ENCODE data around the gene SLC66A1.

The SLC66A1 gene

DNA sequence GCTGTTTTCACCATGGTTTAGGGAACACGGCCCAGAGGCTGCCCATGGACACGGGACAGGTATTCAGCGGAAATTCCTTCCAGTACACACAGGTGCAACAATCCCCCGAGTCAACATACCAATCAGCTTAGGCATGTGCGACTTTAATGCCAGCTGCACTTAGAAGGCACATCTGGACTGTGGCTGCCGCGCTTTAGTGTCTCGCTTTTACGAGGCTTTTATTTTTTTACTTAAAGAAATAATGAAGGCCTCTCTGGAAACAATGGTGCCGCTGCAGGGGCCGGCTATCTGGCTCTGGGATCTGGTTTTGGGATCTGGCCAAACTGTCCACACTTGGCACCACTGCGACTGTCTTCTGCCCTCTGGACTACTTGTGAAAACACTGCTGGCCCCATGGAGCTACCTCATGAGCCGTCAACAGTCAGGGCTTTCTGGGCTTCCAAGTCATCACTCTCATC is 55.5 kb downstream of the SLC66A1 start:
- Histone ChIP-seq H4K20me1 (ENCODE audit: insufficient read depth, low read length) (peaks cover 3% of the 10 kb centered on the region; the same call in 1 of the 2 replicates), H3K9me3 (ENCODE audit: insufficient read depth, low read length) (no peaks in the 10 kb centered on the region), H3K4me2 (ENCODE audit: low read length) (no peak overlapping the region), H3K36me3 (replicated peaks; ENCODE audit: low read depth, low read length) (no peaks in the 10 kb centered on the region), H3K27ac (ENCODE audit: low read length) (no peak overlapping the region), H2AFZ (ENCODE audit: low read depth, low read length) (no peak overlapping the region), H3K4me3 (ENCODE audit: low read length) (no peak overlapping the region), H3K9ac (ENCODE audit: low read length) (no peak overlapping the region), H3K79me2 (ENCODE audit: low read length) (no peaks in the 10 kb centered on the region), H3K27me3 (ENCODE audit: low read depth, low read length) (no peaks in the 10 kb centered on the region), H3K4me1 (ENCODE audit: low read length) (no peaks in the 10 kb centered on the region)
- TF ChIP-seq EZH2phosphoT487 (IDR thresholded peaks at IDR 0.05; ENCODE audit: low read depth) = no peak
- TF ChIP-seq, protein P1, sequence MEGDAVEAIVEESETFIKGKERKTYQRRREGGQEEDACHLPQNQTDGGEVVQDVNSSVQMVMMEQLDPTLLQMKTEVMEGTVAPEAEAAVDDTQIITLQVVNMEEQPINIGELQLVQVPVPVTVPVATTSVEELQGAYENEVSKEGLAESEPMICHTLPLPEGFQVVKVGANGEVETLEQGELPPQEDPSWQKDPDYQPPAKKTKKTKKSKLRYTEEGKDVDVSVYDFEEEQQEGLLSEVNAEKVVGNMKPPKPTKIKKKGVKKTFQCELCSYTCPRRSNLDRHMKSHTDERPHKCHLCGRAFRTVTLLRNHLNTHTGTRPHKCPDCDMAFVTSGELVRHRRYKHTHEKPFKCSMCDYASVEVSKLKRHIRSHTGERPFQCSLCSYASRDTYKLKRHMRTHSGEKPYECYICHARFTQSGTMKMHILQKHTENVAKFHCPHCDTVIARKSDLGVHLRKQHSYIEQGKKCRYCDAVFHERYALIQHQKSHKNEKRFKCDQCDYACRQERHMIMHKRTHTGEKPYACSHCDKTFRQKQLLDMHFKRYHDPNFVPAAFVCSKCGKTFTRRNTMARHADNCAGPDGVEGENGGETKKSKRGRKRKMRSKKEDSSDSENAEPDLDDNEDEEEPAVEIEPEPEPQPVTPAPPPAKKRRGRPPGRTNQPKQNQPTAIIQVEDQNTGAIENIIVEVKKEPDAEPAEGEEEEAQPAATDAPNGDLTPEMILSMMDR (IDR thresholded peaks at IDR 0.05; ENCODE audit: low read depth, low read length) = no peak

DNA sequence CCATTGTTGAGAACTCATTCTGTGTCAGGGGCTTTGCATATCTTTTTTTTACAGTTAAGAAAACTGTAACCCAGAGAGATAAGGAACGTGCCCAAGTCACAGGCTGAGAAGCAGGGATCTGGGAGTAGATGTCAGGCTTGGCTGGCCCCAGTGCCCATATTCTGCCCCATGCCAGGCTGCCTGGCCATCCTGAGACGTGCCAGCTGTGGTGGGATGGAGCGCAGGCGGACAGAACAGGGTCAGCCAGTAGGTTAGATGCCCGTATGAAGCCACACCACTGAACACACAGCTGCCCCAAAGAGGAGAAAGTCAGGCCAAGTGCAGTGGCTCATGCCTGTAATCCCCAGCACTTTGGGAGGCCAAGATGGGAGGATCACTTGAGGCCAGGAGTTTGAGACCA is 55.9 kb downstream of the SLC66A1 start:
- H3K27ac ChIP-seq (ENCODE audit: low read length) = no peak overlapping the region
- H3K4me2 ChIP-seq (ENCODE audit: low read length) = no peak overlapping the region
- H3K79me2 ChIP-seq (ENCODE audit: low read length) = no peaks in the 10 kb centered on the region
- TF ChIP-seq EZH2phosphoT487 (IDR thresholded peaks at IDR 0.05; ENCODE audit: low read depth) = no peak
- TF ChIP-seq, protein P1 (IDR thresholded peaks at IDR 0.05; ENCODE audit: low read depth, low read length) = no peak
- peaks cover 3% of the 10 kb centered on the region; the same call in 1 of the 2 replicates for H4K20me1 ChIP-seq (ENCODE audit: insufficient read depth, low read length)
- no peak overlapping the region for H3K4me3 ChIP-seq (ENCODE audit: low read length)
- no peak overlapping the region for H2AFZ ChIP-seq (ENCODE audit: low read depth, low read length)
- no peaks in the 10 kb centered on the region for H3K4me1 ChIP-seq (ENCODE audit: low read length)
- H3K27me3 ChIP-seq (ENCODE audit: low read depth, low read length) = no peaks in the 10 kb centered on the region
- no peaks in the 10 kb centered on the region for H3K9me3 ChIP-seq (ENCODE audit: insufficient read depth, low read length)
- no peak overlapping the region for H3K9ac ChIP-seq (ENCODE audit: low read length)
- H3K36me3 ChIP-seq (replicated peaks; ENCODE audit: low read depth, low read length) = no peaks in the 10 kb centered on the region

DNA sequence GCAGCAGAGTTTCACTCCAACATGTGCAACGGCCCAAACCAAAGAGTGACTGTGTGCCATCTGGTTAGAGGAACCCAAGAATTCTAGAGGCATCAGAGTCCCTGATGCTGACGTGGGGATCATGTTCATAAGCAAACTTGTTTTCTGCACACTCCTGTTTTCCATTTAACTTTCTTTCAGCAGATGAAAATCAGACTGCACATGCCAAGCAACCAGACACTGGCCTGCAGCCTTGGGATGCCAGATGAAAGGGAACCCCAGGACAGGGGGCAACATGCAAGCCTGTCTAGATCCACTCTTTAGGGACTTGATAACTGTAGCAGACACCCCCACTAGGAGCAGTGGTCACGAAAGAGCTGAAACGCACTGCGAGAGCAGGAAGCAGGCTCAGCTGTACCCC is 56.8 kb downstream of the SLC66A1 start:
- H3K36me3 ChIP-seq (replicated peaks; ENCODE audit: low read depth, low read length) = no peaks in the 10 kb centered on the region
- peaks cover 3% of the 10 kb centered on the region; the same call in 1 of the 2 replicates for H4K20me1 ChIP-seq (ENCODE audit: insufficient read depth, low read length)
- H3K4me2 ChIP-seq (ENCODE audit: low read length) = no peak overlapping the region
- H3K27me3 ChIP-seq (ENCODE audit: low read depth, low read length) = no peaks in the 10 kb centered on the region
- no peaks in the 10 kb centered on the region for H3K4me1 ChIP-seq (ENCODE audit: low read length)
- no peak overlapping the region for H3K27ac ChIP-seq (ENCODE audit: low read length)
- no peaks in the 10 kb centered on the region for H3K9me3 ChIP-seq (ENCODE audit: insufficient read depth, low read length)
- TF ChIP-seq, protein P1 (IDR thresholded peaks at IDR 0.05; ENCODE audit: low read depth, low read length) = no peak
- TF ChIP-seq EZH2phosphoT487 (IDR thresholded peaks at IDR 0.05; ENCODE audit: low read depth) = no peak
- H3K79me2 ChIP-seq (ENCODE audit: low read length) = no peaks in the 10 kb centered on the region
- no peak overlapping the region for H3K4me3 ChIP-seq (ENCODE audit: low read length)
- no peak overlapping the region for H3K9ac ChIP-seq (ENCODE audit: low read length)
- H2AFZ ChIP-seq (ENCODE audit: low read depth, low read length) = no peak overlapping the region

DNA sequence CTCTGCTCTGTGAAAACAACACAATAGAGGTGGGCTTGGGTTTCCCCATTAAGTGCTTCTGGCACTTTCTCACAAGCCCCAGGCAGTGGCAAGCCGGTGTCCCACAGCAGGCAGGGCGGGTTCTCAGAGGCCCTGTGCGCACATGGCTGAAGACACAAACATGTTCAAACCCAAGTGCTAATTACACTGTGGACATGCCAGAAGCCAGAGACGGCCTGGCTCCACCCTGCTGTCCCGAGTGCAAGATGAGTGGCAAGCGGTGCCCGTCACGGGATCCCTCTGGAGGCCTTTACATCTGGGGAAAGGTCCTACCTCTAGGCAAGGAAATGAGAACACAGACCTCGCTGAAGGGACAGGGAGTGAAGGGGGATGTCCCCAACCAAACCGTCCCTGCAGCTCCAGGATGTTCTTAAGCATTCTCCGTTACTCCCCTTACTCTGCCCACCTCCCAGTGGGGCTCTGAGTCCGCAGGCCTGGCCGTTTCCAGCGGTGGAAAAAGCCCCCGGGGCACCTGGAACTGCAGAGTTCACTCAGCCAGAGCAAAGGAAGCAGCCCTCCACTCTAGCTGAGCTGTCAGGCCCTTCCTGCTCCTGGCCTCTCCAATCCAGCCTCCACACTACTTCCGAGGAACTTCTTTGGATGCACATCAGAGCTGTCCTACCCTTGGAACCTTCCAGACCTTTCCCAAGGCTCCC is 57.4 kb downstream of the SLC66A1 start:
- no peaks in the 10 kb centered on the region for H3K9me3 ChIP-seq (ENCODE audit: insufficient read depth, low read length)
- no peak overlapping the region for H2AFZ ChIP-seq (ENCODE audit: low read depth, low read length)
- H3K27me3 ChIP-seq (ENCODE audit: low read depth, low read length) = no peaks in the 10 kb centered on the region
- H3K9ac ChIP-seq (ENCODE audit: low read length) = no peak overlapping the region
- H3K4me1 ChIP-seq (ENCODE audit: low read length) = no peaks in the 10 kb centered on the region
- no peak overlapping the region for H3K4me3 ChIP-seq (ENCODE audit: low read length)
- no peak overlapping the region for H3K4me2 ChIP-seq (ENCODE audit: low read length)
- H3K79me2 ChIP-seq (ENCODE audit: low read length) = no peaks in the 10 kb centered on the region
- no peak for TF ChIP-seq EZH2phosphoT487 (IDR thresholded peaks at IDR 0.05; ENCODE audit: low read depth)
- TF ChIP-seq, protein P1 (IDR thresholded peaks at IDR 0.05; ENCODE audit: low read depth, low read length) = no peak
- H3K27ac ChIP-seq (ENCODE audit: low read length) = no peak overlapping the region
- H4K20me1 ChIP-seq (ENCODE audit: insufficient read depth, low read length) = peaks cover under 1% of the 10 kb centered on the region; the same call in 1 of the 2 replicates
- no peaks in the 10 kb centered on the region for H3K36me3 ChIP-seq (replicated peaks; ENCODE audit: low read depth, low read length)

Measured in OCI-LY3 (cell line).